HEK293T (cell line): ENCODE data around the gene CPA2.

ENCODE experiments used
- FOXA1 ChIP-seq: fragments of 450-650 bp; IDR thresholded peaks from 2 replicates; pipeline ENCODE4 v1.6.1; 2016; ENCODE audit warnings: mild to moderate bottlenecking
- FOXM1 ChIP-seq: fragments of 450-650 bp; IDR thresholded peaks from 2 replicates; pipeline ENCODE4 v1.6.1; 2017; ENCODE audit warnings: mild to moderate bottlenecking, borderline replicate concordance
- HDGF ChIP-seq: fragments of 450-650 bp; IDR thresholded peaks from 2 replicates; pipeline ENCODE4 v1.6.1; 2017; ENCODE audit warnings: antibody characterized with exemption, borderline replicate concordance
- SP1 ChIP-seq: fragments of 450-650 bp; IDR thresholded peaks from 2 replicates; pipeline ENCODE4 v1.6.1; 2017

- TF ChIP-seq FOXA1 (no peak), FOXM1 (no peak), HDGF (no peak), SP1 (no peak)
Observed at GRCh38 chr7:130337410-130337971, 70.8 kb downstream of the CPA2 start.
